A673 (cell line): ENCODE measurements around the gene ARHGAP6. TPM values are rescaled to one million over a fixed set of nuclear protein-coding genes. Genes with fewer than 3 reads are reported as not detected.

Experiments
- BruUV-seq: library from RNA; stranded (reverse); fragments of 400-500 nt; replicated peaks from 2 replicates; lab custom pipeline; 2021; lab: Mats Ljungman, UMichigan
- CTCF ChIA-PET: fragments of 300-600 bp; sonication (Branson Sonifier 250); formaldehyde crosslinking; loops from one replicate; lab custom pipeline; 2022; ENCODE audit warnings: antibody characterized with exemption; lab: Charles Lee
- POLR2A ChIA-PET: fragments of 300-600 bp; sonication (Branson Sonifier 250); formaldehyde crosslinking; loops from one replicate; lab custom pipeline; 2022; ENCODE audit warnings: antibody characterized with exemption; ENCODE audit not compliant: low non-redundant PET; lab: Charles Lee
- DNase-seq: peaks from one replicate; pipeline ENCODE4 v3.0.0-alpha.2; 2015; ENCODE audit warnings: low spot score
- H3K27ac ChIP-seq: fragments of 200-600 bp; sonication (generic); 2 replicates; pipeline ENCODE4 v1.5.1; 2016; ENCODE audit warnings: mixed run types, low read depth, mild to moderate bottlenecking, mixed read lengths, antibody characterized with exemption, low read length; ENCODE audit not compliant: poor library complexity, severe bottlenecking
- H3K27me3 ChIP-seq: fragments of 200-600 bp; sonication (generic); replicated peaks from 2 replicates; pipeline ENCODE4 v1.6.1; 2017; ENCODE audit warnings: mixed run types, low read depth, mild to moderate bottlenecking, mixed read lengths, antibody characterized with exemption, low read length; ENCODE audit not compliant: insufficient read depth, poor library complexity
- H3K36me3 ChIP-seq: fragments of 200-600 bp; sonication (generic); 2 replicates; pipeline ENCODE4 v1.6.1; 2016; ENCODE audit warnings: mixed run types, mild to moderate bottlenecking, mixed read lengths, antibody characterized with exemption, low read length; ENCODE audit not compliant: insufficient read depth, poor library complexity, severe bottlenecking
- H3K4me1 ChIP-seq: fragments of 200-600 bp; sonication (generic); 2 replicates; pipeline ENCODE4 v1.6.1; 2017; ENCODE audit warnings: mixed run types, mild to moderate bottlenecking, mixed read lengths, antibody characterized with exemption, low read length; ENCODE audit not compliant: insufficient read depth, poor library complexity, severe bottlenecking
- H3K4me3 ChIP-seq: fragments of 200-600 bp; sonication (generic); 2 replicates; pipeline ENCODE4 v1.5.1; 2016; ENCODE audit warnings: low read depth, mixed run types, mild to moderate bottlenecking, mixed read lengths, low read length; ENCODE audit not compliant: poor library complexity, severe bottlenecking
- H3K9me3 ChIP-seq: fragments of 200-600 bp; sonication (generic); 2 replicates; pipeline ENCODE4 v1.6.1; 2016; ENCODE audit warnings: mixed run types, low read depth, mild to moderate bottlenecking, mixed read lengths, antibody characterized with exemption, low read length; ENCODE audit not compliant: poor library complexity, severe bottlenecking
- EZH2 ChIP-seq: fragments of 200-600 bp; sonication (generic); IDR thresholded peaks from 2 replicates; pipeline ENCODE4 v1.6.1; 2017; ENCODE audit warnings: borderline replicate concordance, low read depth, mild to moderate bottlenecking, mixed read lengths, antibody characterized with exemption, low read length; ENCODE audit not compliant: poor library complexity, severe bottlenecking
- intact Hi-C: fragments of 100-400 bp; cut with micrococcal nuclease; formaldehyde crosslinking; loops from one replicate; pipeline ENCODE4 v1.10.0; 2022; ENCODE audit not compliant: unreplicated experiment
- total RNA-seq: library from RNA; stranded (reverse); gene quantifications from 2 replicates; pipeline ENCODE4 v1.2.3, GENCODE V29; 2021
- TF ChIP-seq, protein P1 (sequence below): fragments of 300-800, 200-600 bp; sonication (generic); conservative IDR thresholded peaks from 2 replicates; pipeline ENCODE4 v1.5.1; 2017; ENCODE audit warnings: low read depth, mild to moderate bottlenecking, antibody characterized with exemption, low read length, moderate library complexity, mixed read lengths

The ARHGAP6 gene
- total RNA-seq, 1 experiment from 2014 or later, result not detected

DNA sequence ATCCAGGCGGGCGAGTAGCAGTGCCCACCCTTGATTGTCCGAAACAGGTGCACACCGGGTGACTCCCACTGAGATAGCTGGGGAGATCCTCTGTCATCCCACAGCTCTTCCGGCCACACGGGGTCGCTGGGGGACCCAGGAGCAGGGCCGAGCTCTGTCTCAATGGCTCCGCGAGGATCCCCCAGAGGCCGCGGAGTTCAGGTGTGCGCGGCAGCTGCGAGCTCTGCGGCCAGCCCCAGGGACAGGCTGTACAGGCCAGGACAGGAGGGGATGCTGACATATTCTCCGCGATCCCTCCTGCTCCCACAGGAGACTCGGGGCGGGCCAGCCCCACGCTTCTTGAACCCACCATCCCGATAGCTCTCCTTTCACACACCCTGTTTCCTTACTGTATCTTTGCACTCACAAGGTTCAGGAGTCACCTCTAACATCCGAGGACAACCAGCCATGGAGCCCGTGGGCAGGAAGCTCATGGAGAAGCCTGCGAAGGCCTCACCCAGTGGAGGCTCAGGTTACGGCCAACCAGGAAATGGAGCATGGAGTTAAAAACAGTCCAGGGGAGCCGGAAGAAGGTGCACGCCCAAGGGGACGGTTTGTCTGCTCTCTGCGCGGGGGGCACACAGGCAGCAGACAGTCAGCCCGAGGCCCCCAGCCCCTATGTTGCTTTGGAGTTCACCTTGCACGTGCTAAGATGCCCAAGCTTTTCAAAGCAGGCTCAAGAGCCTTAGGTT is 450.4 kb downstream of the ARHGAP6 start:
- no peak for DNase-seq
- TF ChIP-seq EZH2, result no peak
- TF ChIP-seq, protein P1, sequence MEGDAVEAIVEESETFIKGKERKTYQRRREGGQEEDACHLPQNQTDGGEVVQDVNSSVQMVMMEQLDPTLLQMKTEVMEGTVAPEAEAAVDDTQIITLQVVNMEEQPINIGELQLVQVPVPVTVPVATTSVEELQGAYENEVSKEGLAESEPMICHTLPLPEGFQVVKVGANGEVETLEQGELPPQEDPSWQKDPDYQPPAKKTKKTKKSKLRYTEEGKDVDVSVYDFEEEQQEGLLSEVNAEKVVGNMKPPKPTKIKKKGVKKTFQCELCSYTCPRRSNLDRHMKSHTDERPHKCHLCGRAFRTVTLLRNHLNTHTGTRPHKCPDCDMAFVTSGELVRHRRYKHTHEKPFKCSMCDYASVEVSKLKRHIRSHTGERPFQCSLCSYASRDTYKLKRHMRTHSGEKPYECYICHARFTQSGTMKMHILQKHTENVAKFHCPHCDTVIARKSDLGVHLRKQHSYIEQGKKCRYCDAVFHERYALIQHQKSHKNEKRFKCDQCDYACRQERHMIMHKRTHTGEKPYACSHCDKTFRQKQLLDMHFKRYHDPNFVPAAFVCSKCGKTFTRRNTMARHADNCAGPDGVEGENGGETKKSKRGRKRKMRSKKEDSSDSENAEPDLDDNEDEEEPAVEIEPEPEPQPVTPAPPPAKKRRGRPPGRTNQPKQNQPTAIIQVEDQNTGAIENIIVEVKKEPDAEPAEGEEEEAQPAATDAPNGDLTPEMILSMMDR, result no peak
- ChIA-PET CTCF (no interaction called here), POLR2A (no interaction called here)
- H3K4me1 ChIP-seq, result no peaks in the 10 kb centered on the region
- H3K4me3 ChIP-seq, result no peak overlapping the region
- BruUV-seq, result no TSS peak
- no peaks in the 10 kb centered on the region for H3K27me3 ChIP-seq
- no peak overlapping the region for H3K27ac ChIP-seq
- no peaks in the 10 kb centered on the region for H3K9me3 ChIP-seq
- H3K36me3 ChIP-seq, result no peaks in the 10 kb centered on the region
- intact Hi-C loops, result no loop called here

DNA sequence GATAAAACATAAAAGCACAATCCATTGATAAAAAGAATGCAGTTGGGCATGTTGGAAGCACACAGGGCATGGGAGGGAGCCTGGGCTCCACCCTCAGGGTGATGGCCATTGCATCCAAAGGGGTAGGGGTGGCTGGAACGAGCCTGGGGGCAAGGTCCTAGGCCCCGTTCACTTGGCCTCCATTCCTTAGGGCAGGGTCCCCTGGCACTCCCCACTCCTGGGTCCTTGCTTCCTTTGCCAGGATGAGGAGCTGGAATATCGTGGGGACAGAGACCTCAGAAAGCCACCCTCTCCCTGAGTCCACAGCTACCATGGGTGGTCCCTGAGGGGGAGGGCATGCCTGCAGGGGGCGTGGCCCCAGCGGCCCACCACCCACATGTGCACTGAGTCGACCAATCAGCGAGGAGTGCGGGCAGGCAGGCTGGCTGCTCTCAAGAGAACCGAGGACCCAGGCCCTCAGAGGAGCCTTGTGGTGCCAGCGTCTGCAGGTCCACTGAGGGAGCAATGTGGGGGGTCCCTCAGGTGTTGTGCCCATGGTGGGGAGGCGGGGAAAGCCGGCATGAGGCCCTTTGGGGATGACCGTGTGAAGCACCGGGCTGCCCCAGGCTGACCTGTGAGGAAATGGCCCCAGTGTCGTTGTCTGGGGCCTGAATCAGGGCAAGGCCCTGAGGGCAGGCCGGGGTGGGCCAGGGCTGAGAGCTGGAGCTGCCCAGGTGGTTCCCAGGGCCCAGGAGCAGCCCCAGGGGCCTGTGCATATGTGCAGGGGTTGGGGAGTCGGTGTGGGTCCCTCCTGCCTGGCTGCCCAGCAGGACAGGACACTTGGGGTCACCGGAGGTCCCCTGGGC is 451.2 kb downstream of the ARHGAP6 start:
- BruUV-seq, result no TSS peak
- Histone ChIP-seq H3K4me1 (no peaks in the 10 kb centered on the region), H3K4me3 (no peak overlapping the region), H3K36me3 (no peaks in the 10 kb centered on the region), H3K27ac (no peak overlapping the region), H3K9me3 (no peaks in the 10 kb centered on the region), H3K27me3 (no peaks in the 10 kb centered on the region)
- no peak for DNase-seq
- POLR2A ChIA-PET, result no interaction called here
- CTCF ChIA-PET, result no interaction called here
- intact Hi-C loops, result no loop called here
- no peak for TF ChIP-seq EZH2
- TF ChIP-seq, protein P1, result no peak

DNA sequence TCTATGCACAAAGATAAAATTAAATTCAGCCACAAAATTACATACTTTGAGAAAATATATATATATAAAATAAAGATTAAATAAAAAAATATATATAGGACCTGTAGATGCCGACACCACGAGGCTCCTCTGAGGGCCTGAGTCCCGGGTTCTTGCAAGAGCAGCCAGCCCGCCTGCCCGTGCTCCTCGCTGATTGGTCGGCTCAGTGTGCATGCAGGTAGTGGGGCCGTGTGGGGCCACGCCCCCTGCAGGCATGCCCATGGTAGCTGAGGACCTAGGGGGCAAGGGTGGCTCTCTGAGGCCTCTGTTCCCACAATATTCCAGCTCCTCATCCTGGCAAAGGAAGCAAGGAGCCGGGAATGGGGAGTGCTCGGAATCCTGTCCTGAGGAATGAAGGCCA is 453.0 kb downstream of the ARHGAP6 start:
- BruUV-seq, result no TSS peak
- intact Hi-C loops, result no loop called here
- Histone ChIP-seq H3K9me3 (no peaks in the 10 kb centered on the region), H3K27me3 (no peaks in the 10 kb centered on the region), H3K36me3 (no peaks in the 10 kb centered on the region), H3K27ac (no peak overlapping the region), H3K4me1 (no peaks in the 10 kb centered on the region), H3K4me3 (no peak overlapping the region)
- ChIA-PET CTCF (no interaction called here), POLR2A (no interaction called here)
- DNase-seq, result no peak
- no peak for TF ChIP-seq EZH2
- TF ChIP-seq, protein P1, result no peak
